Nephron (organoid): ENCODE results near the gene DNHD1.

Experiments
- H3K27ac Mint-ChIP-seq, 3 experiments: 2 replicates each; pipeline ENCODE4 v1.8.0; 2020; ENCODE audit warnings: mixed read lengths in 3 of 3, mild to moderate bottlenecking in 2 of 3, moderate library complexity in 1 of 3
- H3K27me3 Mint-ChIP-seq: 2 replicates; pipeline ENCODE4 v1.8.0; 2021; ENCODE audit warnings: low read depth, mild to moderate bottlenecking, moderate library complexity, mixed read lengths
- H3K36me3 Mint-ChIP-seq: 2 replicates; pipeline ENCODE4 v1.8.0; 2020; ENCODE audit warnings: low read depth, mixed read lengths
- H3K4me1 Mint-ChIP-seq: 2 replicates; pipeline ENCODE4 v1.8.0; 2020; ENCODE audit warnings: mixed read lengths
- H3K4me3 Mint-ChIP-seq, 3 experiments: 2 replicates each; pipeline ENCODE4 v1.8.0; 2020; ENCODE audit warnings: mild to moderate bottlenecking in 3 of 3, mixed read lengths in 3 of 3, moderate library complexity in 2 of 3
- H3K9me3 Mint-ChIP-seq: 2 replicates; pipeline ENCODE4 v1.8.0; 2020; ENCODE audit warnings: mixed read lengths
- CTCF ChIP-seq, 3 experiments: fragments of 200-600 bp; sonication (generic); IDR thresholded peaks; one replicate each; pipeline ENCODE4 v1.5.0; 2021; ENCODE audit warnings: antibody characterized with exemption in 3 of 3; ENCODE audit not compliant: unreplicated experiment in 3 of 3

DNHD1 gene

DNA sequence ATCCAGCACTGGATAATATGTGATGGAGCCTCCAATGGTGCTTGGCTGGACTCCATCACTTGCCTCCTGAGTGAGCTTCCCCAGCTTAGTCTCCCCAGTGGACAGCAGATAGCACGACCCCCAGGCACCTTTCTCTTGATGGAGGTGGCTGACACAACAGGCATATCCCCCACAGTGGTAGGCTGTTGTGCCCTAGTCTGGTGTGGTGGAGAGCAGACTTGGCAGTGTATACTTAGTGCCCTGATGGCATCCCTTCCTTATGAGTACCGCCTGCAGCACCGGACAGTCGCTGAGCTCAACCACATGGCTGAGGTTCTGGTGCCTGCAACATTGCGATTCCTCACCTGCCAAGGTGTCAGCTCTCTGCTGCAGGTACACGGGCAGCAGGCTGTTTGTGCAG, 50.1 kb downstream of the DNHD1 start:
- Mint-ChIP-seq H3K4me3 (no peak overlapping the region), H3K27ac (no peak overlapping the region), H3K27me3 (no peaks in the 10 kb centered on the region), H3K4me1 (no peaks in the 10 kb centered on the region), H3K36me3 (no peaks in the 10 kb centered on the region), H3K9me3 (no peaks in the 10 kb centered on the region)
- TF ChIP-seq CTCF (IDR thresholded peaks at IDR 0.05; ENCODE audit: unreplicated experiment in 3 of 3): no peak

DNA sequence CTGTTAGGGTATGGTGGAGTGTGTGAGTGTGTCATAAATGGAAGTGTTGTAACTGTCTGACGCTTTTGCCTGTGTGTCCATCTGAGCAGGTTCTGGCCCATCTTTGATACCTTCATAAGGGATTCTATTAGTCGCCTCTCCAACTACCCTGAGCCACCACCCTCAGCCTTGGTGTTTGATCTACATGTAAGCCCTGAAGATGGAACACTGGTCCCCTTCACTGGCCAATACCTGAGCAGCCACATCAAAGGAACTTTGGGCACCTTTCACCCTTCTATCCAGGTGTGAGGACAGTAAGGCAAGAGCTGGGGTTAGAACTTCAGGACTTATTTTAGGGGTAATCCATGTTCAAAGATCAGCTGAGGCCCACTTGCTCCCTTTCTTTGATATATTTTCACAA, 51.0 kb downstream of the DNHD1 start:
- no peaks in the 10 kb centered on the region for H3K4me1 Mint-ChIP-seq
- no peak for TF ChIP-seq CTCF (IDR thresholded peaks at IDR 0.05; ENCODE audit: unreplicated experiment in 3 of 3)
- H3K27me3 Mint-ChIP-seq: no peaks in the 10 kb centered on the region
- H3K4me3 Mint-ChIP-seq: no peak overlapping the region
- no peaks in the 10 kb centered on the region for H3K9me3 Mint-ChIP-seq
- H3K27ac Mint-ChIP-seq: no peak overlapping the region
- H3K36me3 Mint-ChIP-seq: no peaks in the 10 kb centered on the region

- TF ChIP-seq CTCF (IDR thresholded peaks at IDR 0.05; ENCODE audit: unreplicated experiment in 3 of 3): no peak
- no peaks in the 10 kb centered on the region for H3K36me3 Mint-ChIP-seq
- no peaks in the 10 kb centered on the region for H3K4me1 Mint-ChIP-seq
- H3K4me3 Mint-ChIP-seq: no peak overlapping the region
- H3K27ac Mint-ChIP-seq: no peak overlapping the region
- H3K27me3 Mint-ChIP-seq: no peaks in the 10 kb centered on the region
- no peaks in the 10 kb centered on the region for H3K9me3 Mint-ChIP-seq
Observed at GRCh38 chr11:6548641-6549040, 51.6 kb downstream of the DNHD1 start.

DNA sequence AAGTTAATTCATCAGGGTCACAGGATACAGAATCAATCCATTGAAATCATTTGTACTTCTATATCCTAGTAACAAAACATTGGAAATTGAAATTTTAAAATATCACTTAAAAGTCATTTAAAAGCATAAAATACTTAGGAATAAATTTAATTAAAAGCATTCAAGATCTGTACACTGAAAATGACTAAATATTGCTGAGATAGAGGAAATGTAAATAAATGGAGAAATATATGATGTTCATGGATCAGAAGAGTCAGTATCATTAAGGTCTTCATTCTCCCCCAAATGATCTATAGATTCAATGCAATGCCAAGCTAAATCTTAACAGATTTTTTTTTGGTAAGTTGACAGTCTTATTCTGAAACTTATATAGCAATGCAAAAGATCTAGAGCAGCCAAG, 56.6 kb downstream of the DNHD1 start:
- Mint-ChIP-seq H3K27ac (no peak overlapping the region), H3K4me3 (no peak overlapping the region), H3K4me1 (peaks cover 6% of the 10 kb centered on the region), H3K27me3 (no peaks in the 10 kb centered on the region), H3K36me3 (no peaks in the 10 kb centered on the region), H3K9me3 (no peaks in the 10 kb centered on the region)
- TF ChIP-seq CTCF (IDR thresholded peaks at IDR 0.05; ENCODE audit: unreplicated experiment in 3 of 3): no peak

DNA sequence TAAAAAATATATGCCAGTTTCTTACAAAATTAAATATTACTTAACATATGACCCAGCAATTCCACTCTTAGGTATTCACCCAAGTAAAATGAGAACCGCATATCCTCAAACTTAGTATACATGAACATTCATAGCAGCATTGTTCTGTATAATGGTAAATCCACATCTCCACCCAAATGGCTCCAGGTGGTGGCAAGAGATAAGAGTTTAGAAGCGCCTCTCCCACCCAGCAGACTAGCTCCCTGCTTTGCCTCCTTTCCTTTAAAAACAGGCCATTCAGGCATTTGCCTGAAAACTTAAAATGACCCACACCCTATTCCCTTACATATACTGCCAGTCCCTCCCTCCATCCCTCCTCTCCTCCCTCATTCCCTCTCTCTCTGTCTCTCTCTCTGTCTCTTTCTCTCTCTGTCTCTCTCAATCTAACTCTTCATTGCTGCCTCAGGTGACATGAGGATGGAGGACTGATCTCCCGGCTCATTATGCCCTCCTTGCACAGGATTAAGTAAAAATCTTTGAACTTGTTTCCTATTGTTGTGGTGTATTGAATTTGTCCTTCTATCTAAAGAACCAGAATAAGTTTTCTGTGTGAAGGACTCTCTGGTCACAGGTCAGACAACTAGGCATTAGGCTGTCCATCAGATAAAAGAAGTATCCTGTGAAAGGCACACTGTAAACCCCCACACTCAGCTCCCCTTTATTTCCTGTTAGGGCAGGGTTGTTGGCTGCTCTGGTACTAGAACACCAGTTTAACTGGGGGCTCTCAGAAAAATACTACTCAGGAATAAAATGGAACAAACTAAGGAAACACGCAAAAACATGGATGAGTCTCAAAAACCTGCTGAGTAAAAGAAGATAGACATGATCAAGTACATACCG, 58.0 kb downstream of the DNHD1 start:
- no peaks in the 10 kb centered on the region for H3K36me3 Mint-ChIP-seq
- TF ChIP-seq CTCF (IDR thresholded peaks at IDR 0.05; ENCODE audit: unreplicated experiment in 3 of 3): no peak
- no peak overlapping the region for H3K4me3 Mint-ChIP-seq
- no peaks in the 10 kb centered on the region for H3K27me3 Mint-ChIP-seq
- H3K9me3 Mint-ChIP-seq: no peaks in the 10 kb centered on the region
- H3K4me1 Mint-ChIP-seq: peaks cover 6% of the 10 kb centered on the region
- H3K27ac Mint-ChIP-seq: no peak overlapping the region
